NCI-H446 treated with DMSO at 0.1 percent for 48 hours (cell line): ENCODE measurements around the gene KIAA1671.
"Not testable (repeated sequence)": the region's sequence is repeated elsewhere in the genome, so short reads cannot be mapped to it uniquely, and the experiment has no call there.

Experiments used
- DNase-seq: peaks from one replicate; lab custom pipeline; 2025; lab: John Stamatoyannopoulos, UW

The KIAA1671 gene

GRCh38 chr22:25201557-25202273, 249.2 kb downstream of the KIAA1671 start:
- no peak for DNase-seq

- DNase-seq = peak; percentile 19
Observed at GRCh38 chr22:25202290-25202921, 249.9 kb downstream of the KIAA1671 start.

- DNase-seq = no peak
Observed at GRCh38 chr22:25203082-25203481, 250.6 kb downstream of the KIAA1671 start.

- DNase-seq = not testable (repeated sequence)
Observed at GRCh38 chr22:25204547-25204946, 252.0 kb downstream of the KIAA1671 start.

GRCh38 chr22:25205847-25206246, 253.3 kb downstream of the KIAA1671 start:
- DNase-seq = no peak

- no peak for DNase-seq
Observed at GRCh38 chr22:25206998-25207397, 254.5 kb downstream of the KIAA1671 start.

GRCh38 chr22:25207553-25208157, 255.1 kb downstream of the KIAA1671 start:
- DNase-seq = no peak

GRCh38 chr22:25208328-25208727, 255.8 kb downstream of the KIAA1671 start:
- no peak for DNase-seq

GRCh38 chr22:25208743-25209505, 256.4 kb downstream of the KIAA1671 start:
- DNase-seq = no peak

GRCh38 chr22:25210793-25211192, 258.3 kb downstream of the KIAA1671 start:
- DNase-seq = no peak

- no peak for DNase-seq
Observed at GRCh38 chr22:25212337-25212736, 259.8 kb downstream of the KIAA1671 start.

GRCh38 chr22:25213221-25213620, 260.7 kb downstream of the KIAA1671 start:
- no peak for DNase-seq

- DNase-seq = no peak
Observed at GRCh38 chr22:25216230-25216629, 263.7 kb downstream of the KIAA1671 start.

- no peak for DNase-seq
Observed at GRCh38 chr22:25219211-25219689, 266.7 kb downstream of the KIAA1671 start, which contains the start of gene CRYBB2. Gene CRYBB2, plus strand, starts transcription at chr22:25219639. Its CDS starts 1,791 bp downstream, at chr22:25221430.

- DNase-seq = no peak
Observed at GRCh38 chr22:25219948-25220442, 267.5 kb downstream of the KIAA1671 start.

GRCh38 chr22:25221790-25222189, 269.3 kb downstream of the KIAA1671 start:
- DNase-seq = no peak

GRCh38 chr22:25223269-25223850, 270.8 kb downstream of the KIAA1671 start:
- DNase-seq = no peak

GRCh38 chr22:25228822-25229221, 276.3 kb downstream of the KIAA1671 start:
- DNase-seq = no peak

GRCh38 chr22:25230760-25231159, 278.2 kb downstream of the KIAA1671 start:
- DNase-seq = not testable (repeated sequence)

GRCh38 chr22:25232301-25232700, 279.8 kb downstream of the KIAA1671 start:
- DNase-seq = no peak

- DNase-seq = not testable (repeated sequence)
Observed at GRCh38 chr22:25233706-25234105, 281.2 kb downstream of the KIAA1671 start.
